ENCODE data around the gene PDCD4.

The PDCD4 gene
- 104 to 567 (median 307) reads per million in 3 experiments for total RNA-seq

GRCh38 chr10:110871298-110872084, at the start of gene PDCD4:
Gene PDCD4, plus strand, starts transcription at chr10:110871928. Its CDS starts 4,100 bp downstream, at chr10:110876028.
- DNase-seq: peak; percentile 93

- DNase-seq: no peak
Measured at GRCh38 chr10:110822035-110822711, 49.6 kb upstream of the PDCD4 start.

- no peak for DNase-seq
Measured at GRCh38 chr10:110822712-110823311, 48.9 kb upstream of the PDCD4 start.

- DNase-seq: no peak
Measured at GRCh38 chr10:110824152-110824441, 47.6 kb upstream of the PDCD4 start.

DNA sequence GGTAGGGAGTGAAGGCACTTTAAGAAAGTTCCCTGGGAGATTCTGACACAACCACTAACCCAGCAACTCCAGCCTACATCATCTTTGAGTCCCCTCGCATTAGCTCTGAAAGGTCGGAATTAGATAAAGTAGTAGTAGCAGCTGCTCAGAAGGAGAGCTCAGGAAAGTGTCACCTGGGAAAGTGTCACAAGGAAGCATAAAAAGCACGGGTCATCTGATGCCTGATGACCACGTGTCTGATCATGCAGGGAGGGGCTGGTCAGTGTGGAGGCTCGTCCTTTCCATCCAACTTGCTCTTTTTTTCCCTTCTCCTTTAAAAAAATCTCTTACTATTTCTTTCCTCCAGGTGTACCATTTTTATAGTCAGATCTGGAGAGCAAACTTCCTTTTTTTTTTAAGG, 47.1 kb upstream of the PDCD4 start:
- no peak for DNase-seq

- no peak for DNase-seq
Measured at GRCh38 chr10:110825508-110825907, 46.2 kb upstream of the PDCD4 start.

DNA sequence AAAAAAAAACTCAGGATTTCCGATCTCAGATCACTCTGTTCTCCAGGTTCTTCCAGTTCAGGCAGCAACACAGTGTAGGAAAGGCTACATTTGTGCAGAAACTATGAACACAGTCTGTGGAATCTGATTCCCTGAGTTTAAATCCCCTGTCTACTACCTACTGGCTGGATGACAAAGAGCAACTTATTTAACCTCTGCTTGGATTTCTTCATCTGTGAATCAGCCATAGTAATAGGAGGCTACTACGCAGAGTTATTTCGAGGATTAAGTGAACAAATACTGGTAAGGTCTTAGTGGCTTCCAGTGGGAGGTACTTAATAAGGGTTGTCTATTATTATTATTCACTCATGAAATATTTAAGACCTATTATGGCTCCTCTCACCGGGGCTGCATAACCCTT, 44.3 kb upstream of the PDCD4 start:
- no peak for DNase-seq

- no peak for DNase-seq
Measured at GRCh38 chr10:110827875-110828274, 43.9 kb upstream of the PDCD4 start.

- no peak for DNase-seq
Measured at GRCh38 chr10:110828525-110828924, 43.2 kb upstream of the PDCD4 start.

DNA sequence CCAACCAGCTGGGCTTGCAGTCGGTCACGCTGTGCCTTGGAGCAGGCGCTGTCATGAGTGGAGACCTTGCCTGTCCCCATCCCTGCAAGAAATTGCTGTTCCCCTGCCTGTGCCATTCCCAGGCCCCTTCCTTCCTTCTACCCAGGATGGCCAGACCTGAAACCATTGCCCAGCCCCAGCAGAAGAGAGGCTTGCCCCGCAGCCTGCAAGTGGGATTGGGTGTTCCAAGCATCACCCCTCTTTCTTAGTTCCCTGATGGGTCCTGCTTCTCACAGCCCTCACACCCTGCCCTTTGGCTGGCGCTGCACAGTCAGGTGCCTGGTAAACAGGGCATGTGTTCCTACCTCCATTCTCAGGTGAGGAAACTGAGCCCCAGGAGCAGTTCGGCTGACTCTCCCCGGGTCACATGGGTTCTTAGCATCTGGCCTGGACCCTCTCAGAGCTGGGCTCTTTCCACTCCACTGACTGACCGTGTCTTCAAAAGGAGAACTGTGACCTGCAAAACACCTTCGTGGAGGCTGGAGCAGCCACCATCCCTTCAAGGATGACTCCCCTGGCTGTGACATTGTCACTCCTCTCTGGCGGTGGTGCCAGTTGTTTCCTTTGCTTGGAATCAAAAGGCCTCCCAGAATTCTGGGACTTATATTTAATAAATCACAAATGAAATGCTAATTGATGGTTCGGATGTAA, 41.9 kb upstream of the PDCD4 start:
- DNase-seq: no peak

- DNase-seq: no peak
Measured at GRCh38 chr10:110833234-110833940, 38.3 kb upstream of the PDCD4 start.

GRCh38 chr10:110833941-110834628, 37.6 kb upstream of the PDCD4 start:
- no peak for DNase-seq

DNA sequence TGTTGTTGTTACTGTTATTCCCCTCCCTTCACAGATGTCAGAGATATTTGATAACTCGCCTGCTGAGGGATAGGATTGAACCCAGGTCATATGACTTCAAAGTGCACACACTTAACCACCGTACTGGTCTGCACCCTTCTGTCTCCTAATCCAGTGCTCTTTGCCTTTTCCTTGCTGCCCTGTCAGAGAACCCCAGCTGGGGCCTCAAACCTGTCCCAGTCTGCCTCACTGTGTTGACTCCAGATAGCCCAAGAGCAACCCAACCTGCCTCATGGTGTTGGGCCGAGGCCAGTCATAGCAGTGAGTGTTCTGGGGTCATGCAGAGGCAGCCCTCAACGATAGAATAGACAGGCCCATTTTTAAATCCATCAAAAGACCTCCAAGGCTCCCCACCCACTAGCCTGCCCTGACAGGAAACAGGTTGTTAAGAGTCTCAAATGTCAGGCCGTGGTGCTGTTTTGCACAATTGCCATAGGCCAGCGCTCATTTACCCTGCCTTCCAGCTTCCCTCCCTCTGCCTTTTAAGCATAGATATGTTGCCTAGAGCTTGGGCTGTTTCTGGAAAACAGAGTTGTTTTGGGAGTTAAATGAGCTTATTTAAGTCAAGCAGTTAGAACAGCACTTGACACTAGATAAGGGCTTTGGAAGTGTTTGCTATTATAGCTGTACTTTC, 37.0 kb upstream of the PDCD4 start:
- peak; percentile 24 for DNase-seq

- no peak for DNase-seq
Measured at GRCh38 chr10:110835841-110836240, 35.9 kb upstream of the PDCD4 start.

- DNase-seq: no peak
Measured at GRCh38 chr10:110836706-110837105, 35.0 kb upstream of the PDCD4 start.

DNA sequence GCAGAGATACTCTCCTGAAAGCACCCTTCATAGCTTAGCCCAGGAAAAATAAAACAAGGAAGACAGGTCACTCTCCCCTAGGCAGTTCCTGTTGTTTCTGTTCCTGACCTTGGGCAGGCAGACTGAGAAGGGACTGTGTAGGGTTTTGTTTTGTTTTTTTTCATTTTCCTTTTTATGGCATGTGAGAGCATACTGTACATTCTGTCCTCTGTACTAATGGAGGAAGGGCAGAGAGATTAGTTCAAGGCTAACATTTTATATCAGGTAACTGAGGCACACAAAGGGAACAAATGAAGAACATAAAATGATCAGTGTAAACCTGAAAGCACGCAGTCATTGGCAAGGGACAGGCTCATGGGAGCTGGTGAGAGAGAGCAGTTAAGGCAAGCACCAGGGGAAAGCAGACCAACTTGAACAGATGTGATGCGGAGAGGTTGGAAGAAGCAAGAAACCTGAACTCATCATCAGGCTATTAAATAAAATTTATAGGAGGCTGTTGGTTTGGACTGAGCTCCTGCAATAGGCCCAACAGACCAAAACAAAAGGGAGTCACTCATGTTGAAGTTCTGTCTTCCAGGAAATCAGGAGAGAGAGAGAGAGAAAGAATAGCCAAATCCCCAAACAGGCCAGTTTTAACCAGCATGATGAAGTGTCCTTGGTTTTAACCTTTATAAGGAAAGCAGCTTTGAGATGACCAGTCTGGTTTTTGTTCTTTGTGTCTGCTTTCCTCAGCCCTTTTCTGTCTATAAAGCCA, 34.1 kb upstream of the PDCD4 start:
- no peak for DNase-seq

- DNase-seq: no peak
Measured at GRCh38 chr10:110840225-110840922, 31.4 kb upstream of the PDCD4 start.

- DNase-seq: no peak
Measured at GRCh38 chr10:110840923-110841428, 30.8 kb upstream of the PDCD4 start.

DNA sequence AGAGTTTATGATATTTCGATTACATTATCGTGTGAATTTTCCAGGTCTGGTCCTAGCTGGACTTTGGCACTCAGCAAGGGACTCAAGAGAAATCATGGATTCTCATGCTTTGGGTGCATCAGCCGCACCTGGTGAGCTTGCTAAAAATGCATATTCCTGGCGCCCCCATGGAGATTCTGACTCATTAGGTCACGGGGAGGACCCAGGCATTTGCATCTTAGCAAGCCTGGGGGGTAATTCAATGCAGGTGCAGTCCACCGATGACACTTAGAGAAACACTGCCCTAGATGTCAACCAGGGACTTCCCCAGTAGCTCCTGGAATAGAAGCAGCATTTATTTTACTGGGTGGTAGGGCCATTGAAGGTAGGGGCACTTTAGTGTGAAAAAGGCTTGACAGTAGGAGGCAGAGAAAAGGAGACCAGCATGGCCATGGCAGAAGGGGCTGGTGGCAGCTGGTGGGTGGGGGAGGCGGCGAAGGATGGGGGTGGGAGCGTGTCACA, 29.9 kb upstream of the PDCD4 start:
- no peak for DNase-seq

Data from central memory CD4-positive, alpha-beta T cell (primary cell).